ENCODE results near the gene MS4A3.
"Not testable (repeated sequence)": the region's sequence is repeated elsewhere in the genome, so short reads cannot be mapped to it uniquely, and the experiment has no call there.

The MS4A3 gene

GRCh38 chr11:60095477-60096120 is 39.1 kb downstream of the MS4A3 start:
- DNase-seq, result no peak

GRCh38 chr11:60097189-60097588 is 40.7 kb downstream of the MS4A3 start:
- no peak for DNase-seq

GRCh38 chr11:60098508-60098907 is 42.0 kb downstream of the MS4A3 start:
- no peak for DNase-seq

- no peak for DNase-seq
Measured at GRCh38 chr11:60100516-60100915, 44.1 kb downstream of the MS4A3 start.

- DNase-seq, result not testable (repeated sequence)
Measured at GRCh38 chr11:60101368-60101767, 44.9 kb downstream of the MS4A3 start.

- DNase-seq, result not testable (repeated sequence)
Measured at GRCh38 chr11:60104471-60105115, 48.1 kb downstream of the MS4A3 start.

GRCh38 chr11:60108631-60109030 is 52.2 kb downstream of the MS4A3 start:
- DNase-seq, result not testable (repeated sequence)

- no peak for DNase-seq
Measured at GRCh38 chr11:60111793-60112192, 55.3 kb downstream of the MS4A3 start.

- no peak for DNase-seq
Measured at GRCh38 chr11:60116996-60117790, 60.7 kb downstream of the MS4A3 start.

- DNase-seq, result no peak
Measured at GRCh38 chr11:60118338-60118737, 61.9 kb downstream of the MS4A3 start.

- no peak for DNase-seq
Measured at GRCh38 chr11:60119710-60120109, 63.2 kb downstream of the MS4A3 start.
